A673 (cell line): ENCODE results near the gene CACNA1A. TPM values are rescaled to one million over a fixed set of nuclear protein-coding genes. Genes with fewer than 3 reads are reported as not detected.

Experiments used
- BruUV-seq: library from RNA; stranded (reverse); fragments of 400-500 nt; replicated peaks from 2 replicates; lab custom pipeline; 2021; lab: Mats Ljungman, UMichigan
- CTCF ChIA-PET: fragments of 300-600 bp; sonication (Branson Sonifier 250); formaldehyde crosslinking; loops from one replicate; lab custom pipeline; 2022; ENCODE audit warnings: antibody characterized with exemption; lab: Charles Lee
- POLR2A ChIA-PET: fragments of 300-600 bp; sonication (Branson Sonifier 250); formaldehyde crosslinking; loops from one replicate; lab custom pipeline; 2022; ENCODE audit warnings: antibody characterized with exemption; ENCODE audit not compliant: low non-redundant PET; lab: Charles Lee
- DNase-seq: peaks from one replicate; pipeline ENCODE4 v3.0.0-alpha.2; 2015; ENCODE audit warnings: low spot score
- H3K27ac ChIP-seq: fragments of 200-600 bp; sonication (generic); 2 replicates; pipeline ENCODE4 v1.5.1; 2016; ENCODE audit warnings: mixed run types, low read depth, mild to moderate bottlenecking, mixed read lengths, antibody characterized with exemption, low read length; ENCODE audit not compliant: poor library complexity, severe bottlenecking
- H3K27me3 ChIP-seq: fragments of 200-600 bp; sonication (generic); replicated peaks from 2 replicates; pipeline ENCODE4 v1.6.1; 2017; ENCODE audit warnings: mixed run types, low read depth, mild to moderate bottlenecking, mixed read lengths, antibody characterized with exemption, low read length; ENCODE audit not compliant: insufficient read depth, poor library complexity
- H3K36me3 ChIP-seq: fragments of 200-600 bp; sonication (generic); 2 replicates; pipeline ENCODE4 v1.6.1; 2016; ENCODE audit warnings: mixed run types, mild to moderate bottlenecking, mixed read lengths, antibody characterized with exemption, low read length; ENCODE audit not compliant: insufficient read depth, poor library complexity, severe bottlenecking
- H3K4me1 ChIP-seq: fragments of 200-600 bp; sonication (generic); 2 replicates; pipeline ENCODE4 v1.6.1; 2017; ENCODE audit warnings: mixed run types, mild to moderate bottlenecking, mixed read lengths, antibody characterized with exemption, low read length; ENCODE audit not compliant: insufficient read depth, poor library complexity, severe bottlenecking
- H3K4me3 ChIP-seq: fragments of 200-600 bp; sonication (generic); 2 replicates; pipeline ENCODE4 v1.5.1; 2016; ENCODE audit warnings: low read depth, mixed run types, mild to moderate bottlenecking, mixed read lengths, low read length; ENCODE audit not compliant: poor library complexity, severe bottlenecking
- H3K9me3 ChIP-seq: fragments of 200-600 bp; sonication (generic); 2 replicates; pipeline ENCODE4 v1.6.1; 2016; ENCODE audit warnings: mixed run types, low read depth, mild to moderate bottlenecking, mixed read lengths, antibody characterized with exemption, low read length; ENCODE audit not compliant: poor library complexity, severe bottlenecking
- EZH2 ChIP-seq: fragments of 200-600 bp; sonication (generic); IDR thresholded peaks from 2 replicates; pipeline ENCODE4 v1.6.1; 2017; ENCODE audit warnings: borderline replicate concordance, low read depth, mild to moderate bottlenecking, mixed read lengths, antibody characterized with exemption, low read length; ENCODE audit not compliant: poor library complexity, severe bottlenecking
- intact Hi-C: fragments of 100-400 bp; cut with micrococcal nuclease; formaldehyde crosslinking; loops from one replicate; pipeline ENCODE4 v1.10.0; 2022; ENCODE audit not compliant: unreplicated experiment
- total RNA-seq: library from RNA; stranded (reverse); gene quantifications from 2 replicates; pipeline ENCODE4 v1.2.3, GENCODE V29; 2021
- TF ChIP-seq, protein P1 (sequence below): fragments of 300-800, 200-600 bp; sonication (generic); conservative IDR thresholded peaks from 2 replicates; pipeline ENCODE4 v1.5.1; 2017; ENCODE audit warnings: low read depth, mild to moderate bottlenecking, antibody characterized with exemption, low read length, moderate library complexity, mixed read lengths

Gene CACNA1A
- total RNA-seq, 1 experiment from 2014 or later: 3.2 TPM

DNA sequence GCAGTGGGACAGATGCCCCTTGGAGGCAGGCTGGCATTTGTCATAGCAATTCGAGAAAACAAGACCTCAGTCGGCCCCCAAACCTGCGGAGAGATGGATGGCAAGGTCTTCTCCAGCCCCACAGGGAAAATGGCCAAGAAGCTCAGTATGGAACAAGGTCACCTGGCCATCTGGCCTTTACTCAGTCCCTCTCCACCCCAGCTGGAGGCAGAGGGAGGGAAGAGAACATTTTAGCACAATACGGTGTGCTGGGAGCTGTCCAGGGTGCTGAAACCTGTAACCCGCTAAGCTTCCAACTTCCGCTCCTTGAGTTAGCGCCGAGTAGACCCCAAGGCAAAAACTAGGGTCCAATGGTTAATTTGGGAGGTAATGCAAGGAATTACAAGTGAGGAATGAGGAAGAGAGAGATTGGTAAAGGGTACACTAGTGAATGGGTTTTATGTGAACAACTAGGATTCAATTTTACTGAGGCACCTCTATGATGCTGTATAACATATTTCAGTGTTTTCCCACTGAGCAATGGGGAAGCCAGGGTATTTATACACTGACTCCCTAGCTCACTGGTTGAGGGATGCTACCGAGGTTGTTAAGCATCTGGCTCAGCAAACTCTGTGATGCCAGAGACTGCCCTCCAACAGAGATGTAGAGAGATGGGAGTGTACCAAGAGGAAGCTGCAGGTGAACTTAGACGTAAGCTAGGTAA lies 64.3 kb downstream of the CACNA1A start:
- no peak for TF ChIP-seq EZH2
- TF ChIP-seq, protein P1, sequence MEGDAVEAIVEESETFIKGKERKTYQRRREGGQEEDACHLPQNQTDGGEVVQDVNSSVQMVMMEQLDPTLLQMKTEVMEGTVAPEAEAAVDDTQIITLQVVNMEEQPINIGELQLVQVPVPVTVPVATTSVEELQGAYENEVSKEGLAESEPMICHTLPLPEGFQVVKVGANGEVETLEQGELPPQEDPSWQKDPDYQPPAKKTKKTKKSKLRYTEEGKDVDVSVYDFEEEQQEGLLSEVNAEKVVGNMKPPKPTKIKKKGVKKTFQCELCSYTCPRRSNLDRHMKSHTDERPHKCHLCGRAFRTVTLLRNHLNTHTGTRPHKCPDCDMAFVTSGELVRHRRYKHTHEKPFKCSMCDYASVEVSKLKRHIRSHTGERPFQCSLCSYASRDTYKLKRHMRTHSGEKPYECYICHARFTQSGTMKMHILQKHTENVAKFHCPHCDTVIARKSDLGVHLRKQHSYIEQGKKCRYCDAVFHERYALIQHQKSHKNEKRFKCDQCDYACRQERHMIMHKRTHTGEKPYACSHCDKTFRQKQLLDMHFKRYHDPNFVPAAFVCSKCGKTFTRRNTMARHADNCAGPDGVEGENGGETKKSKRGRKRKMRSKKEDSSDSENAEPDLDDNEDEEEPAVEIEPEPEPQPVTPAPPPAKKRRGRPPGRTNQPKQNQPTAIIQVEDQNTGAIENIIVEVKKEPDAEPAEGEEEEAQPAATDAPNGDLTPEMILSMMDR: no peak
- Histone ChIP-seq H3K4me3 (no peak overlapping the region), H3K4me1 (no peaks in the 10 kb centered on the region), H3K27me3 (no peaks in the 10 kb centered on the region), H3K9me3 (no peaks in the 10 kb centered on the region), H3K27ac (no peak overlapping the region), H3K36me3 (no peaks in the 10 kb centered on the region)
- DNase-seq: peak; percentile 64
- intact Hi-C loops: loop anchor here (2.0 kb wide), 1 partner anchor 21 kb away; no protein-coding TSS in a partner anchor
- BruUV-seq: no TSS peak
- ChIA-PET POLR2A (no interaction called here), CTCF (no interaction called here)

- BruUV-seq: no TSS peak
- Histone ChIP-seq H3K9me3 (no peaks in the 10 kb centered on the region), H3K27me3 (no peaks in the 10 kb centered on the region), H3K4me1 (no peaks in the 10 kb centered on the region), H3K36me3 (no peaks in the 10 kb centered on the region), H3K27ac (no peak overlapping the region), H3K4me3 (no peak overlapping the region)
- intact Hi-C loops: loop anchor here (10.0 kb wide), 1 partner anchor 463 kb away; no protein-coding TSS in a partner anchor
- no peak for DNase-seq
- POLR2A ChIA-PET: interaction anchor here (0.7 kb wide), 1 partner anchor 100 kb away, joined by 3 read pairs; no protein-coding TSS in a partner anchor
- TF ChIP-seq EZH2: no peak
- TF ChIP-seq, protein P1: no peak
- CTCF ChIA-PET: no interaction called here
Observed at GRCh38 chr19:13437919-13438618, 68.2 kb downstream of the CACNA1A start.

GRCh38 chr19:13436352-13436751 lies 69.9 kb downstream of the CACNA1A start:
- no peak for TF ChIP-seq EZH2
- TF ChIP-seq, protein P1: no peak
- intact Hi-C loops: loop anchor here (10.0 kb wide), 1 partner anchor 462 kb away; no protein-coding TSS in a partner anchor
- Histone ChIP-seq H3K4me1 (no peaks in the 10 kb centered on the region), H3K4me3 (no peak overlapping the region), H3K36me3 (no peaks in the 10 kb centered on the region), H3K27ac (no peak overlapping the region), H3K27me3 (no peaks in the 10 kb centered on the region), H3K9me3 (no peaks in the 10 kb centered on the region)
- CTCF ChIA-PET: no interaction called here
- no peak for DNase-seq
- POLR2A ChIA-PET: no interaction called here
- no TSS peak for BruUV-seq
